GM12878 (cell line): Measurements from ENCODE around the gene POGZ.

ENCODE experiments used
- CBX3 ChIP-seq: fragments of 200-600 bp; sonication (generic); IDR thresholded peaks from 2 replicates; pipeline ENCODE4 v1.6.1; 2016; ENCODE audit warnings: low read depth, borderline replicate concordance
- CTCF ChIP-seq, 3 experiments: IDR thresholded peaks in 2 of 3; conservative IDR thresholded peaks in 1 of 3; 2 replicates each; pipeline ENCODE4 v1.5.1; 2011; ENCODE audit warnings: low read depth in 3 of 3, low read length in 3 of 3, mild to moderate bottlenecking in 3 of 3, control low read depth in 2 of 3, moderate library complexity in 2 of 3, inconsistent platforms in 1 of 3, mixed read lengths in 1 of 3; ENCODE audit not compliant: control insufficient read depth in 2 of 3, insufficient read depth in 1 of 3; ENCODE audit errors: extremely low read depth in 1 of 3
- EZH2 ChIP-seq: IDR thresholded peaks from 2 replicates; pipeline ENCODE4 v1.6.1; 2012; ENCODE audit warnings: low read depth, mild to moderate bottlenecking, control low read depth, inconsistent platforms, low read length, borderline replicate concordance; ENCODE audit not compliant: control insufficient read depth
- MAX ChIP-seq: IDR thresholded peaks from 2 replicates; pipeline ENCODE4 v1.6.1; 2012; ENCODE audit warnings: low read depth, low read length, improper control_type of control experiment
- MLLT1 ChIP-seq: fragments of 450-650 bp; IDR thresholded peaks from 2 replicates; pipeline ENCODE4 v1.6.1; 2016; ENCODE audit warnings: mild to moderate bottlenecking
- NR2C1 ChIP-seq: fragments of 450-650 bp; IDR thresholded peaks from 2 replicates; pipeline ENCODE4 v1.6.1; 2017; ENCODE audit warnings: antibody characterized with exemption, mild to moderate bottlenecking, moderate library complexity
- POLR2AphosphoS5 ChIP-seq: IDR thresholded peaks from 2 replicates; pipeline ENCODE4 v1.6.1; 2011; ENCODE audit warnings: mild to moderate bottlenecking, low read length, inconsistent platforms
- USF1 ChIP-seq: IDR thresholded peaks from 2 replicates; pipeline ENCODE4 v1.6.1; 2011; ENCODE audit warnings: borderline replicate concordance, low read depth, mild to moderate bottlenecking, moderate library complexity, mixed read lengths, low read length; ENCODE audit not compliant: insufficient read depth; ENCODE audit errors: extremely low read length
- YY1 ChIP-seq: IDR thresholded peaks from 2 replicates; pipeline ENCODE4 v1.6.1; 2011; ENCODE audit warnings: low read depth, mild to moderate bottlenecking, low read length

- TF ChIP-seq YY1 (no peak), EZH2 (no peak), MLLT1 (no peak), CBX3 (no peak), NR2C1 (no peak), MAX (no peak), CTCF (IDR thresholded peaks at IDR 0.05 in 2 of 3, conservative IDR thresholded peaks at IDR 0.05 in 1 of 3; ENCODE audit: control insufficient read depth in 2 of 3, extremely low read depth in 1 of 3, insufficient read depth in 1 of 3, low read depth in 3 of 3, low read length in 3 of 3) (no peak), USF1 (no peak), POLR2AphosphoS5 (no peak)
Measured at GRCh38 chr1:151391079-151391563, 68.2 kb downstream of the POGZ start.
